Dorsolateral prefrontal cortex (tissue), 118 donors: ENCODE measurements around the gene DMRT2. TPM values are rescaled to one million over a fixed set of nuclear protein-coding genes. Genes with fewer than 3 reads are reported as not detected.

ENCODE experiments used
- total RNA-seq, 120 experiments: library from RNA; stranded (reverse); gene quantifications; one replicate each; pipeline versions ENCODE4 v1.2.3 to v1.2.4, GENCODE V29; 2022

DMRT2 gene
- total RNA-seq, 120 experiments from 2014 or later = 0.32 to 18.3 (median 3.5) TPM; not detected in 1

Other genes starting within 250 kb of the DMRT2 start
- gene DMRT1, start 208.7 kb upstream of the DMRT2 start, total RNA-seq = not detected
- gene DMRT3, start 73.7 kb upstream of the DMRT2 start, total RNA-seq = 1 to 10 TPM in 52 of 120 experiments, under 1 TPM in 58, not detected in 10; 0.19 to 5.7 (median 0.93) TPM